Hematopoietic multipotent progenitor cell treated with erythropoietin and hydrocortisone succinate and interleukin-3 and kit ligand, for 17 days (in vitro differentiated cells): ENCODE data around the gene ATP4B.
"Not testable (repeated sequence)": the region's sequence is repeated elsewhere in the genome, so short reads cannot be mapped to it uniquely, and the experiment has no call there.

Experiments
- DNase-seq: peaks from one replicate; pipeline ENCODE4 v3.0.0-alpha.2; 2015; ENCODE audit warnings: low spot score

The ATP4B gene

GRCh38 chr13:113624640-113625304, 33.2 kb downstream of the ATP4B start:
- DNase-seq = not testable (repeated sequence)

GRCh38 chr13:113624235-113624587, 33.8 kb downstream of the ATP4B start:
- DNase-seq = no peak

DNA sequence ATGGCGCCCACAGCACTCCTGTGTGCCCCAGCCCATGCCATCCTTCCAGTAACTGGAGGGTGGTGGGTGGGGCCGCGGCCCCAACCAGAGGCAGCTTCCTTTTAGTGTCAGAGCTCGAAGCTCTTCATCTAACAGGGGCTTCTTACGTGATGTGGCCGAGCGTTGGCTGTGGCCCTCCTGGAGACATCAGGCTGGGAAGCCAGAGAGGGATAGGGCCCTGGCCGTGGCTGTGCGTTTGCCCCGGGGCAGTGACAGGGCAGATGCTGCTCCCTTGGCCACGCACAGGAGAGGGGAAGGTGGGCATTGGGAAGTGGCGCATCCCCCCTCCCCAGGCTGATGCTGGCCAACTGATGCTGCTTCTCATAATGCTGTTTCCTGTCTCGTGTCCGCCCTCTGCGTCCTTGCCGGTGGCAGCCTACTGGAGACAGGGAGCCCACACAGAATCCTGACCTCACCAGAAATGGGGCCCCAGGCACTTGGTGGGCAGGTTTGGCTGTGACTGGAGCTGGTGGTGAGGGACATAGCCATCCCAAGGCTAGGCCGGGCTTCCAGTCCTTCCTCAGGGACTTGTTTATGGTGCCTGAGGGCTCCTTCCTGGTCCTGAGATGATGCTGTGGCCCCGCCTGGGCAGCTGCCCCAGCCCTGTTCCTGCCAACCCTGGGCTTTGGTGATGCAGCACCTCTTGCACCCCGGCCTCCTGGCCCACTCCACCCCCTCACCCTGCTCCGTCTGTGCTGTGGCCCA, 34.3 kb downstream of the ATP4B start:
- no peak for DNase-seq

GRCh38 chr13:113622791-113623490, 35.1 kb downstream of the ATP4B start:
- DNase-seq = no peak

DNA sequence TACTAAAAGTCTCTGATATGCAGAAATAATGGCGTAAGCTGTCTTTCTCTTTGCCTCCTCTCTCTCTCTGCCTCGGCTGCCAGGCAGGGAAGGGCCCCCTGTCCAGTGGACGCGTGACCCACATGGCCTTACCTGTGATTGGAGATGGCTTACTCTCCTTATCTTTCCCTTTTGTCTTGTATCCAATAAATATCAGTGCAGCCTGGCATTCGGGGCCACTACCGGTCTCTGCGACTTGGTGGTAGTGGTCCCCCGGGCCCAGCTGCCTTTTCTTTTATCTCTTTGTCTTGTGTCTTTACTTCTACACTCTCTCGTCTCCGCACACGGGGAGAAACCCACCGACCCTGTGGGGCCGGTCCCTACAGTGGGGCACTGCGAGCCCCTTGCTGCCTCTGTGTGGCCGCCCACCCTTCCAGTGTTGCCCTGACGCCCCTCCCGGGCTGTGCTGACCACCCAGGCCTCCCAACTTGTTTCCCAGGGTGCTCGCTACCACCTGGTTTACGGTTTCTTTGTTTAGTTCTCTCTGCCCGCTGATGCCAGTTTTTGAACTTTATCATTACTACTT, 35.9 kb downstream of the ATP4B start:
- DNase-seq = not testable (repeated sequence)

DNA sequence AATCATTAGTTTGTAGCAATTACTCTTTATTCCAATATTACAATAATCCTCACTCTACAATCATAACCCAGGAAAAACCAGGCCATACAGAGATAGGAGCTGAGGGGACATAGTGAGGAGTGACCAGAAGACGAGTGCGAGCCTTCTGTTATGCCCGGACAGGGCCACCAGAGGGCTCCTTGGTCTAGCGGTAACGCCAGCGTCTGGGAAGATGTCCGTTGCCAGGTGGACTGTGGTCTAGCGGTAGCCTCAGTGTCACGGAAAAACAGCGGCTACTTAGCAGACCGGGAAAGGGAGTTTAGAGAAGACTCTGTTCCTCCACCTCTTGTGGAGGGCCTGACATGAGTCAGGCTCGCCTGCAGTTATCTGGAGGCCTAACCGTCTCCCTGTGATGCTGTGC, 36.5 kb downstream of the ATP4B start:
- not testable (repeated sequence) for DNase-seq

GRCh38 chr13:113621046-113621445, 37.0 kb downstream of the ATP4B start:
- DNase-seq = no peak

DNA sequence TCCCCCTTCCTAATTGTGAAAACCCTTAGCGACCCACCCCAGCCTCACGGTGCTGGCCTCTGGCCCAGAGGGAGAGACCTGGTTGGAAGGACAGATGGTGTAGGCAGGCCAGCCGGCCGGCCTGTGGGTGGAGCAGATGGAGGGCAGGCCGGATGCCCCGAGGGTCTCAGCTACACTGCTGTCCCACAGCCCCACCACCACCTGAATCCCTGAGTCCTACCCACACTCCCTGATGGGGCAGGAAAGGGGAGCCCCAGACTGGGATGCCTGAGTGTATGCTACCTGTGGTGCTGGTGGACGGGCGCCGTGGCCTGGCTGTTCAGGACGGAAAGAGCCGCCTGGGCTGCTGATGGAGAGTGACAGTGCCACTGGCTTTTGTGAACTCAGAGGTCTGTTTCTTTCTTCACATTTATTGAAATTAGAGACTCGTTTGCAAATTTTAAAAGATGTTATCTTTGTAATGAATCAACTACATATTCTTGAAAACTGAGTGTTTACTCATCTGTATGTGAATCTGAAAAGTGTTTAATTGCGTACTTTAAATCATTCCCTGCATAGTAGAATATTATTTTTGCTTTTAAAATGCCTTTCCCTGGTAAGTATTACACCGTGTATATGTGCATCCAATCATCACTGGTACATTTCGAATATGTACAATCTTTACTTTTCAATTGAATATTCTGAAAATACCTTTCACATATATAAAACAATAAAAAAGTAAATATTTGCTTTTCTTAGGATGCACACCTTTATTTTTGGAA, 37.8 kb downstream of the ATP4B start:
- no peak for DNase-seq

GRCh38 chr13:113618455-113618854, 39.5 kb downstream of the ATP4B start:
- no peak for DNase-seq

DNA sequence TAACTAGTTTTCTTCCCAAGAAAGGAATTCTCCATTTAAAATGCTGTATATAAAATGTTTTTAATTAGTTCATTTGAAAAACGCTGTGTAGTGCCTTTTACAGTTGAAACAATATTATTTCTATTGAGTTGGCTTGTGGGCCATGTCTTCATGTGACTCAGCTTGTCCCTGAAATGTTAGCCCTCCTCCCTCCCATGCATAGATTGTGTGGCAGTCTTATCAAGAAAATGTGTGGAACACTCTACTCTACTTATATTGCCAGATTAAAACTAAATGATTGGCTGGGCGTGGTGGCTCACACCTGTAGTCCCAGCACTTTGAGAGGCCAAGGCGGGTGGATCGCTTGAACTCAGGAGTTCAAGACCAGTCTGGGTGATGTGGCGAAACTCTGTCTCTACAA, 40.0 kb downstream of the ATP4B start:
- no peak for DNase-seq

GRCh38 chr13:113616991-113617749, 40.8 kb downstream of the ATP4B start:
- no peak for DNase-seq

DNA sequence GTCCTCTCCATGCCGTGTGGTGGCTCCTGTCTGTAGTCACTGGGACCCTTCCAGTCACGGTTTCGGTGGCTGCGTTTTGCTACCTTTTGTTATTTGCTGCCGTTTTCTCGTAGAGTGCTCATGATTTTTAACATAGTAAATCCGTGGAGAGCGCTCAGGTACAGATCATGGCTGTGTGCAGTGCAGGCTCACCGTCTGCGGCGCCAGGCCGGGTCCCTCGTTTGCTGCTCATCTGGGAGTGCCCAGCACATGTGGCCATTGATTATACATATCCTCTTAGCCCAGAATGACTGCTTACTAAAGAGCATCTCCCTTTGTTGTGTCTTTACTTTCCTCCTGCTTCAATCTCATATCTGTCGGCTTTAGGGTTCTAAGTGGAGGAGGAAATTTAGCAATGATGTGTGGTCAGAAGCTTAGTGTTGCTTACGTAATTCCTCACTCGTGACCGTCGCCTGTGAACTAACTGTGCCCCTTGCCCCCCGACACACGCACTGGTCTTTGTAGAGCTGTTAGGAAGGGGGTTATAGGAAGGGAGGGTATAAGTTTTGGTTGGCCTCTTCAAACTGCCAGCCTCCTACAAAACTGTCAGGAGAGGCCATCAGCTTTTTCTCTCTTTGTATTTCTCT, 41.6 kb downstream of the ATP4B start:
- DNase-seq = no peak

- DNase-seq = no peak
Observed at GRCh38 chr13:113613789-113614379, 44.1 kb downstream of the ATP4B start.

DNA sequence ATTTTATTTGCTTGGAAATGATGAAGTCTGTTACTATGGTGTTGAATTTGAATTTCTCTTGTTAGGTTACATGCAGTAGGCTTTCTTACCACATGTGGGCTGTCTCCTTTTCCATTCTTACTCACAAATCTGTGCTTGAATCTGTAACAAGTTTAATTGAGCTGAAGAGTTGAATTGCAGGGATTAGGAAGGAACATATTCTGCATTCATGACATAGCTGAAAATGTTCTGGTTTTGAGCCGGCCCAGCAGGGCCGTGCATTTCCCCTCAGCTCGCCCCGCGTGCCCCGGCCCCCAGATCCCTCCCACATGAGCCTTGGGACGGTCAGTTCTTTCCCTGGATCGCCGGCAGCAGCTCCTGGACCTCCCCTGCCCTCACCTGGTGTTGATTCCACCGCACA, 45.4 kb downstream of the ATP4B start:
- DNase-seq = no peak

DNA sequence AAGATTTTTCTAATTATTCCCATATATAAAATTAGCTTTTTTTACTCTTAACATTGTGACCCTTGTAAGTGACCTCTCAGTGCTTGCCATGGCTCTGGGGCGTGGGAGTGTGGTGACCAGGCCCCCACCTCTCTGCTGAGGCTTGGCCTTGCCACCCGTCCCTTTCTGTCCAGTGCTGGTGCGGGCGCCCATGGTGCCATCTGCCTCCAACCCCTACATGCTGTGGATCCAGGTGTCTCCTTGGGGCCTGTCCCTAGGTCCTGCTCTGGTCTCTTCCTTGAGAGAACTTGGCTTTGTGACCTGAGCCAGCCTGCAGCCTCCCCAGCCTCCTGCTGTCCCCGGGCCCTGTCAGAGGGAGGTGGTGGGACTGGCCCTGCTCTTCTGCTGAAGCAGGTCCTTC, 46.0 kb downstream of the ATP4B start:
- no peak for DNase-seq

DNA sequence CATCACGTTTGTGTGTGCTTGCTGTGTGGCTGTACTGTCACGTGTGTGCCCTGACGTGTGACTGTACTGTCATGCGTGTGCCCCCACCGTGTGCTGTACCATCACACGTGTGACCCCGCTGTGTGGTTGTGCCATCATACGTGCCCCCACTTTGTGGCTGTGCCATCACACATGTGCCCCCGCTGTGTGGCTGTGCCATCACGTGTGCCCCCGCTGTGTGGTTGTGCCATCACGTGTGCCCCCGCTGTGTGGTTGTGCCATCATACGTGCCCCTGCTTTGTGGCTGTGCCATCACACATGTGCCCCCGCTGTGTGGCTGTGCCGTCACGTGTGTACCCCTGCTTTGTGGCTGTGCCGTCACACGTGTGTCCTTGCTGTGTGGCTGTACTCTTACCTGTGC, 47.7 kb downstream of the ATP4B start:
- DNase-seq = no peak

GRCh38 chr13:113609616-113610015, 48.4 kb downstream of the ATP4B start:
- DNase-seq = no peak

- DNase-seq = no peak
Observed at GRCh38 chr13:113608967-113609533, 48.9 kb downstream of the ATP4B start.

DNA sequence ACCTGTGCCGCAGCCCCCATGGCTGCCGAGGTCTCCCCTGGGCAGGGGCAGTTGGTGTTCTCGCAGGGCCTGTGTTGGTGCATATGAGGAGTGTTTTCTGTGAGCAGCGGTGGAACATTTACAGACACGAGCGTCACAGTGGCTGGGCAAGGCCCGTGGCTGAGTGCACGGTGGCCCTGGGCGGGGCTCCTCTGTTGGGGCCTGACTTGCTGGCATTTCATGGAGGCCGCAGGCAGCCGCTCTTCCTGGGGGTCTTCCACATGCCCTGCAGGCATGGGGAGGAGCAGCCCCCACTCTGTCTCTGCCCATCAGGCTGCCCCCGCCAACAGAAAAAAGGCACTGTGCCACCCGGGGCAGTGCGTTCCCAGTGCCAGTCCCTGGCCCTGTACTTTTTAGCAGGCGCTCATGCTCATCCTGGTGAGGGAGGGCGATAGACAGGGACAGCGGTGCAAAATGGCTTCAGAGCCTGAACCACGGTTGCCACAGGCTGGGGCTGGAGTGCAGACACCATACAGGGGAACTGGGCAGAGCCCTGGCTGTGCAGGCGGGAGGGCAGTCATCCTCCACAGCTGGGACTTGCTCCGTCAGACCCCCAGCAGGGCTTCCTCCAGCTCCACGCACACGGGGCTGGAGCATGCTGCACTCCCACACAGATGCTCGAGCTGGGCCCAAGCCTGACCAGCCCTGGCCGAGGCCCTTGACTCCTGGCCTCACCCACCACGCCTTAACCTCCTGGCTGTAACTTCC, 49.9 kb downstream of the ATP4B start:
- no peak for DNase-seq
